LNCAP (cell line): ENCODE results near the gene PCCA.

Source experiments
- TF ChIP-seq, protein P1 (sequence below): fragments of 450-650 bp; IDR thresholded peaks from 2 replicates; pipeline ENCODE4 v1.5.1; 2017; ENCODE audit warnings: mild to moderate bottlenecking

The PCCA gene

DNA sequence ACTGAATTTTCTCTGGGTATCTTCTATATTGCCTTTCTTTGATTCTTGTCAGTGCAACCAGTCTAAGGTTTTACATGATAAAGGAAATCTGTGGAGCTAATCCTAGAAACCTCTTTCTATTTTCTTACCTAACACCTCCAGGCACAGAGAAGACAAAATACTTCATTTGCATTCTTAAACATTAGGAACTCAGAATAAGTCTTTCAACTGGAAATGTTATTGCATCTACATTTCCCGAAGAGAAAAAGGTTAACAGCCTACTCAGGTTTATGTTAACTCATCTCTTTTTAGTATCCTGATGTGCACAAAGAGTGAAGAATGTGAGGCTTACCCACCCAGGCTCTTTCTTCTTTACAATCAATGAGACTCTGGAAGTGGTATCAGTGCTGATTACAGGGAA is 106.7 kb downstream of the PCCA start:
- TF ChIP-seq, protein P1, sequence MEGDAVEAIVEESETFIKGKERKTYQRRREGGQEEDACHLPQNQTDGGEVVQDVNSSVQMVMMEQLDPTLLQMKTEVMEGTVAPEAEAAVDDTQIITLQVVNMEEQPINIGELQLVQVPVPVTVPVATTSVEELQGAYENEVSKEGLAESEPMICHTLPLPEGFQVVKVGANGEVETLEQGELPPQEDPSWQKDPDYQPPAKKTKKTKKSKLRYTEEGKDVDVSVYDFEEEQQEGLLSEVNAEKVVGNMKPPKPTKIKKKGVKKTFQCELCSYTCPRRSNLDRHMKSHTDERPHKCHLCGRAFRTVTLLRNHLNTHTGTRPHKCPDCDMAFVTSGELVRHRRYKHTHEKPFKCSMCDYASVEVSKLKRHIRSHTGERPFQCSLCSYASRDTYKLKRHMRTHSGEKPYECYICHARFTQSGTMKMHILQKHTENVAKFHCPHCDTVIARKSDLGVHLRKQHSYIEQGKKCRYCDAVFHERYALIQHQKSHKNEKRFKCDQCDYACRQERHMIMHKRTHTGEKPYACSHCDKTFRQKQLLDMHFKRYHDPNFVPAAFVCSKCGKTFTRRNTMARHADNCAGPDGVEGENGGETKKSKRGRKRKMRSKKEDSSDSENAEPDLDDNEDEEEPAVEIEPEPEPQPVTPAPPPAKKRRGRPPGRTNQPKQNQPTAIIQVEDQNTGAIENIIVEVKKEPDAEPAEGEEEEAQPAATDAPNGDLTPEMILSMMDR: no peak

DNA sequence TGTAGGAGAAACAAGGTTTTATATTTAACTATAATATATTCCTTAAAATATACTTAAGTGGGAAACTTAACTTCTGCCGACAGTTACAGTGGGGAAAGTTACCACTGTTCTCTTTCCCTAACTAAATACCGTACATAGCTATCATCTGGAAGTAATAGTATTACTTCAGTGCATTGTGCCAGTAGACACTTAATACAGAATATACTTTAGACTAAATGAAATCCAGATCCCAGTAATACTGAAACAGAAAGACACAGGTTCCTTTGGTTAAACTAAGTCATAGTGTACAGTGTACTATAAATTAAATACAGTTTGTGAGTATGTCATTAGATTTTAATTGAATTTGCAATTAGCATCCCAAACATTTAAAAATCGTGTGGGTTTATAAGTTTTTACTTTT is 107.5 kb downstream of the PCCA start:
- TF ChIP-seq, protein P1: no peak

- TF ChIP-seq, protein P1: no peak
Observed at GRCh38 chr13:100197116-100197515, 108.2 kb downstream of the PCCA start.

DNA sequence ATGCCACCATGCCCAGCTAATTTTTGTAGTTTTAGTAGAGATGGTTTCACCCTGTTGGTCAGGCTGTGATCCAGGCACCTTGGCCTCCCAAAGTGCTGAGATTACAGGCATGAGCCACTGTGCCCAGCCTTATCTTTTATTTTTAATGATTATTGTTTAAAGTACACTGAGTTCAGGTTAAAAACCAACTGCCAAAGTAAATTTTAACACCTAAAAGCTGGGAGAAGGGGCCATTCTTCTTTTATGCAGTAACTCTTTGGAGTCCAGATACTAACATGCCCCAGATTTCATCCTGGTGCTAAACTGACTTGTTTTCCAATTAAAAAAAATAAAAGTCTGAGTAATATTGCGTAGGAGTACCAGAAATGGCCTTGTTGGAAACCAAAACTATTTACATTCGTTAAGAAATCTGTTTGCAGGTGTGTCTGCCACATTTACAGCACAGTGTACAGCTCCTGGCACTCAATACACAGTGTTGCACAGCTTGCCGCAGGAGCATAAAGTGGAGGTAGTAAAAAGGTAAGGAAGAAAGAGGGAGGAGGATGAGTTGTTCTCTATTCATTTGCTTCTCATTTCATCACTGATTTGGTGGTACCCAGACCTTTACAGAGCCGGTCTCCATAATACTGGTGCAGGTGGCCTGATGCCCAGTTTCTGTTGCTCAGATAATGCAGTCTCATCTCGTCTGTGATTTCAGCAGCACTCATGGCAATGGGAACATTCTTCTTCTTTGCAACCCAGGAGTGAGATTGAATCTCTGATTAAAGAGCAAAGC is 108.9 kb downstream of the PCCA start:
- TF ChIP-seq, protein P1: no peak

- TF ChIP-seq, protein P1: no peak
Observed at GRCh38 chr13:100203696-100204367, 114.9 kb downstream of the PCCA start.

DNA sequence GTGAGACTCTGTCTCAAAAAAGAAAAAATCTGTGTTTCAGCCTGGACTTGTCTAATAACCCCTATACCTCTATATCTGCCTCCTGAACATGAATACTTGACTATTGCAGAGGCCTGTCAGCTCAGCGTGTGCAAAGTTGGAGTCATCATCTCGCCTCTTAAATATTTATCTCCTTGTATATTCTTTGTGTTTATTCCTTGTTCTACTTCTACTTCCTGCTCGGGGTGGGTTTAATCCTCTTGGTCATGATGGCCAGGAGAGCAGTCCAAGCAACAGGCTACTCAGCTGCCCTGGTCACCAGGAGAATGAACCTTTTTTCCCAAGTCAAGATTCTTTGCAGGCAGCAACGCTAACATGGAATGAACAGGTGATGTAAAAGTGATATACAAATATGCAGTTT is 119.1 kb downstream of the PCCA start:
- TF ChIP-seq, protein P1: no peak

GRCh38 chr13:100208626-100209025 is 119.7 kb downstream of the PCCA start:
- TF ChIP-seq, protein P1: no peak
